HG02970 (cell line): ENCODE measurements around the gene MAN2C1.
"Not testable (repeated sequence)": the region's sequence is repeated elsewhere in the genome, so short reads cannot be mapped to it uniquely, and the experiment has no call there.

Experiments used
- ATAC-seq: cut with Tn5 transposase; IDR thresholded peaks from one replicate; pipeline ENCODE4 v1.9.1; 2021; ENCODE audit warnings: mild to moderate bottlenecking, moderate library complexity, moderate number of reproducible peaks; ENCODE audit not compliant: unreplicated experiment, low FRiP score

MAN2C1 gene

DNA sequence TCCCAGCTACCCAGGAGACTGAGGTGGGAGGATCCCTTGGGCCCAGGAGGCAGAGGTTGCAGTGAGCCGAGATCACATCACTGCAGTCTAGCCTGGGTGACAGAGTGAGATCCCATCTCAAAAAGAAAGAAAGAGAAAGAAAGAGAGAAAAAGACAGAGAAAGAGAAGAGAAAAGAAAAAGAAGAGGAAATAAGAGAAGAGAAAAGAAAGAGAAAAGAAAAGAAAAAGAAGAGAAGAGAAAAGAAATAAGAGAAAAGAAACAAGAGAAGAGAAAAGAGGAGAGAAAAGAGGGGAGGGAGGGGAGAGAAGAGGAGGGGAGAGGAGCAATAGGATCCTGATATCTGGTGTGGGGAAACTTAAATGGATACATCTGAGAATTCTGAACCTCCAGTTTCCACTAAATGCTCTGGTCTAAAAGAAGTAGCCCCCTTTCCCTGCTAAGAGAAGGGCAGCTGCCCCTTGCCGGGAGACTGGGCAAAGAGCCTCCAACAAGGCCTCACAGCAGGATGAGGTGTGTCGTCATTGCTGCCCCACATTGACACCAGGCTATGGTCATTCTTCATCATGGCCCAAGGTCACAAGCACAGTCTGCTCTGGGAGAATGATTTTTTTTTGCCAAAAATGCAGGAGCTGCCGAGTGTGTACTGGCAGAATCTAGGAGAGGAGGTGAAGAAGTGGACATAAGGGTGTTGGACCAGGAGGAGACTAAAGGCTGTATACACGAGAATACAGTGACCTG is 53.7 kb downstream of the MAN2C1 start:
- ATAC-seq = no peak

- ATAC-seq = no peak
Measured at GRCh38 chr15:75313116-75313845, 55.1 kb downstream of the MAN2C1 start.

DNA sequence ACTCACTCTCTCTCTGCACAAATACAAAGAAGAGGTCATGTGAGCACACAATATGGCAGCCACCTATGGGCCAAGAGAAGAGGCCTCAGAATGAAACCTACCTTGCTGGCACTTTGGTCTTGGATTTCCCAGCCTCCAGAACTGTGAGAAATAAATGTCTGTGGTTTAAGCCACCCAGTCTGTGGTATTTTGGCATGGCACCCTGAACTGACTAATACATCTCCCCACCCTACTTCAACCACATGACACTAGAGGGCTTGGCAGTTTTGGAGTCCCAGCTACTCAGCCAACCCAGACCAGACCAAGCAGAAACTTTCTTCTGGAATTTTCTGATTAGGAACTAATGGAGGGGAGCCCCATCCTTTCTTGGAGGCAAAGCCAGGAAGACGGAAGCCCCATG is 55.9 kb downstream of the MAN2C1 start:
- not testable (repeated sequence) for ATAC-seq

GRCh38 chr15:75309711-75310110 is 58.7 kb downstream of the MAN2C1 start:
- no peak for ATAC-seq

GRCh38 chr15:75307778-75308390 is 60.5 kb downstream of the MAN2C1 start:
- ATAC-seq = no peak

DNA sequence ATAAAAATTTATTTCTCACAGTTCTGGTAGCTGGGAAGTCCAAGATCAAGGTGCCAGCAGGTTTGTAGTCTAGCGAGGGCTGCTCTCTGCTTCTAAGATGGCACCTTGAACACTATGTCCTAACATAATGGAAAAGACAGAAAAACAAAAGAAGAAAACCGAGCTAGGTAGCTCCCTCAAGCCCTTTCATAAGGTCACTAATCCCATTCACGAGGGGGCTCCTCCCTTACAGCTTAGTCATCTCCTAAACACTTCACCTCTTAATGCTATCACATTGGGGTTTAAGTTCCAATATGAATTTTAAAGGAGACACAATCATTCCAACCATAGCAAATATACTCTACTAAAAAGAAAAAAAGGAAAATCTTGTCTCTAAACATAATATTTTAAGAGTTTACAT is 62.2 kb downstream of the MAN2C1 start:
- ATAC-seq = no peak
